ENCODE data around the gene PAPPA.

PAPPA gene

DNA sequence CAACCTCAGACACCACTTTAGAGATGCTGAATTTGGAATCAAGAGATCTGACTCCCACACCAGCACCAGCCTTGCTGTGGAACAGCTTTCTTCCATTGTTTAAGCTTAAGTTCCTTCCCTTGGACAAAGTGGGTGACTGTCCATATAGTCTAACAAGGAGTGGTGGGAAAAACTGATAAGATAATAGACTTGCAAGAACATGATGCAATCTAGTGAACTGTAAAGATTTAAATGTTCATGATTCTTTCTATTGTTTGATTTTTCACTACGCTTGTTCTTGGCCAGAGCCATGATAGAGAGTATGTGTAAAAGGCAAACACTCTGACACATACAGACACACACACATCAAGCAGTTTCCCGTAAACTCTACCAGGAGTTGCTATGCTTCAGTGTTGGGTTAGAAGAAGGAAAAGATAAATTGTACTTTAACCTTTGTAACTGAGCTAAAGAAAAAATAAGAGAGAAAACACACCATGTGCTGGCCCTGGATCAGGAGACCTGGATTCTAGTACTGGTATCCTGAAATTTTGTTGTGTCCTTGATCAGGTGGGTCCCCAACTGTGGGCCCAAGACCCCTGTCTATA lies 94.3 kb downstream of the PAPPA start:
- no peaks in the 10 kb centered on the region for H3K9me3 Mint-ChIP-seq
- no peaks in the 10 kb centered on the region for H3K4me1 Mint-ChIP-seq (ENCODE audit: low read depth)
- DNase-seq, result no peak
- H3K4me3 Mint-ChIP-seq, result no peak overlapping the region
- H3K27me3 Mint-ChIP-seq, result peaks cover 3% of the 10 kb centered on the region
- H3K36me3 Mint-ChIP-seq (ENCODE audit: low read depth), result no peaks in the 10 kb centered on the region
- no peak overlapping the region for H3K27ac Mint-ChIP-seq

GRCh38 chr9:116250891-116251290 lies 97.3 kb downstream of the PAPPA start:
- Mint-ChIP-seq H3K27me3 (peaks cover 3% of the 10 kb centered on the region), H3K9me3 (no peaks in the 10 kb centered on the region), H3K4me3 (no peak overlapping the region), H3K27ac (no peak overlapping the region), H3K36me3 (ENCODE audit: low read depth) (no peaks in the 10 kb centered on the region), H3K4me1 (ENCODE audit: low read depth) (no peaks in the 10 kb centered on the region)
- DNase-seq, result no peak

DNA sequence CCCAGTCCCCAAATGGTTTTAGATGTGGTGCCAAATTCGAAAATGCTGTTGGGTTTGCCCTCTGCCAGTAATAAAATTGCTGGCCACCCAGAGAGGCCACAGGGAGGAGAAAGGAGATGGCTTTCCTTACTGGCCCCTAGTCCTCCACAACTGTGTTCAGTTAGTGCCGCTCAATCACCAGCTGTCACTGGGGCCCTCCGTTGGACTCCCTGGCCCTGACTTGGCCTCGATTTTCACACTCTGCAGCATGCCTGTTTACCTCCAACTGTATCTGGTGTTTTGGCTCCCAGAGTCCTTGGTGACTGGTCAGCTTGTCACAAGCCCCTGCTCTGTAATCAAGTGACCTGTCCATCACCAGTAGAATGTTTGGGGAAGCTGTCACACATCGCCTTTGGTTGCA lies 97.8 kb downstream of the PAPPA start:
- Mint-ChIP-seq H3K4me1 (ENCODE audit: low read depth) (no peaks in the 10 kb centered on the region), H3K36me3 (ENCODE audit: low read depth) (no peaks in the 10 kb centered on the region), H3K27me3 (peaks cover 3% of the 10 kb centered on the region), H3K9me3 (no peaks in the 10 kb centered on the region), H3K4me3 (no peak overlapping the region), H3K27ac (no peak overlapping the region)
- DNase-seq, result no peak

GRCh38 chr9:116260531-116260930 lies 106.9 kb downstream of the PAPPA start:
- no peak for DNase-seq
- no peak overlapping the region for H3K27ac Mint-ChIP-seq
- H3K27me3 Mint-ChIP-seq, result peaks cover 3% of the 10 kb centered on the region
- no peaks in the 10 kb centered on the region for H3K36me3 Mint-ChIP-seq (ENCODE audit: low read depth)
- no peak overlapping the region for H3K4me3 Mint-ChIP-seq
- H3K9me3 Mint-ChIP-seq, result no peaks in the 10 kb centered on the region
- no peaks in the 10 kb centered on the region for H3K4me1 Mint-ChIP-seq (ENCODE audit: low read depth)

DNA sequence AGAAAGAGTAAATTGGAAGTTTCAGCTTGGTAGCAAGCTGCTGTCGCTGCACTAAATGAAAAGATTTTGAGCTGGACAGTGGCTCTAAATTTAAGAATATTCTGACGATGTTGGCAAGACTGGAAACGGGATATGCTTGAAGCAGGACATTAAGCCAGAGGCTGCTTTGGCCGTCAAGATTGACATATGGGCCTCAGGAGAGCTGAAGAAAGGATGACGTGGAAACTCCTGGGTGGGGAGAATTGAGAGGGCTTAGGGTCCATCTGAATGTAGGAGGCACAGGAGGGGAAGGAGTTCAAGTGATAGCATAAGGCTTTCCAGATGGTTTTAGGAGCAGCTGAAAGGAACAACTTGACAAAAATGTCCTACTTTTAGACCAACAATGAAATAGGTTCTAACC lies 108.9 kb downstream of the PAPPA start:
- H3K36me3 Mint-ChIP-seq (ENCODE audit: low read depth), result no peaks in the 10 kb centered on the region
- peaks cover 3% of the 10 kb centered on the region for H3K27me3 Mint-ChIP-seq
- no peaks in the 10 kb centered on the region for H3K4me1 Mint-ChIP-seq (ENCODE audit: low read depth)
- no peak overlapping the region for H3K4me3 Mint-ChIP-seq
- no peak for DNase-seq
- no peaks in the 10 kb centered on the region for H3K9me3 Mint-ChIP-seq
- H3K27ac Mint-ChIP-seq, result no peak overlapping the region

GRCh38 chr9:116264361-116264760 lies 110.8 kb downstream of the PAPPA start:
- peaks cover 3% of the 10 kb centered on the region for H3K27me3 Mint-ChIP-seq
- H3K4me1 Mint-ChIP-seq (ENCODE audit: low read depth), result no peaks in the 10 kb centered on the region
- no peak overlapping the region for H3K27ac Mint-ChIP-seq
- no peaks in the 10 kb centered on the region for H3K36me3 Mint-ChIP-seq (ENCODE audit: low read depth)
- DNase-seq, result no peak
- no peaks in the 10 kb centered on the region for H3K9me3 Mint-ChIP-seq
- no peak overlapping the region for H3K4me3 Mint-ChIP-seq

- Mint-ChIP-seq H3K27ac (no peak overlapping the region), H3K36me3 (ENCODE audit: low read depth) (no peaks in the 10 kb centered on the region), H3K4me1 (ENCODE audit: low read depth) (no peaks in the 10 kb centered on the region), H3K9me3 (no peaks in the 10 kb centered on the region), H3K27me3 (peaks cover 3% of the 10 kb centered on the region), H3K4me3 (no peak overlapping the region)
- no peak for DNase-seq
These were observed 113.4 kb downstream of the PAPPA start for GRCh38 chr9:116267021-116267420.

DNA sequence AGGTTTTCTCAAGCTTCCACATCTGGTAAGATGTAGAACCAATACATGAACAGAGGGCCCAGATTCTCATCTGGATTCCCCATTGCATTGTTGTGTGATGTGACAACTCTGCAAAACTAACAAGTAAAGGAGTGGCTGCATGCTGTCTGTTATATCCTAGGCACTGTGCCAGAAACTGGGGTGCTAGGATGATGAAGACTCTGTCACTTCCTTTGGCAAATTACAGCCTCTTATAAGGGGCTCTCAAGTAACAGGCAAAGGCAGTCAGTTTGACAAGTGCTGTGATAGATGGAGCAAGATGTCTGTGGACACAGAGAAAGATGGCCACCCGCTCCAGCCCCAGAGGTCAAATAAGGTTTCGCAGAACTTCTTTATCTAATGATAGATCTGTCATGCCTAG lies 115.7 kb downstream of the PAPPA start:
- DNase-seq, result no peak
- Mint-ChIP-seq H3K27me3 (no peaks in the 10 kb centered on the region), H3K36me3 (ENCODE audit: low read depth) (no peaks in the 10 kb centered on the region), H3K27ac (no peak overlapping the region), H3K9me3 (no peaks in the 10 kb centered on the region), H3K4me1 (ENCODE audit: low read depth) (no peaks in the 10 kb centered on the region), H3K4me3 (no peak overlapping the region)

DNA sequence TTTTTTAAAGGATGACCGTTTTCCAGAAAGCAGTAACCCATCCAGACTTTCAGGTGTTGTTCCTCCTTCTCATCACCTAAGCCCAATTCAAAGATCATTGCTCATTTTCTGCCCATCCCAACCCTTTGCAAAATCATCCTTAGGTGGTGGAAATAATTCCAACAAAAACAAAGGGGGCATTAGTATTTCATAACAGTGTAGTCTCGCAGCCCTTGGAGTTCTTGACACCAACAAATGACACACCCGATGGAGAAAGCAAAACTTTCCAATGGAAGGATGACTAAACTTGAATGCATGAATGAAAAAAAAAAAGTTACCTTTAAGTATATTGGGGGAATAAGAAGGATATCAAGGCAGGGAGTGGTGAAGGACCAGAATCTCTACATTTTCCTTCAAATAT lies 117.0 kb downstream of the PAPPA start:
- Mint-ChIP-seq H3K4me3 (no peak overlapping the region), H3K27me3 (peaks cover 5% of the 10 kb centered on the region), H3K4me1 (ENCODE audit: low read depth) (no peaks in the 10 kb centered on the region), H3K27ac (no peak overlapping the region), H3K36me3 (ENCODE audit: low read depth) (no peaks in the 10 kb centered on the region), H3K9me3 (no peaks in the 10 kb centered on the region)
- no peak for DNase-seq

DNA sequence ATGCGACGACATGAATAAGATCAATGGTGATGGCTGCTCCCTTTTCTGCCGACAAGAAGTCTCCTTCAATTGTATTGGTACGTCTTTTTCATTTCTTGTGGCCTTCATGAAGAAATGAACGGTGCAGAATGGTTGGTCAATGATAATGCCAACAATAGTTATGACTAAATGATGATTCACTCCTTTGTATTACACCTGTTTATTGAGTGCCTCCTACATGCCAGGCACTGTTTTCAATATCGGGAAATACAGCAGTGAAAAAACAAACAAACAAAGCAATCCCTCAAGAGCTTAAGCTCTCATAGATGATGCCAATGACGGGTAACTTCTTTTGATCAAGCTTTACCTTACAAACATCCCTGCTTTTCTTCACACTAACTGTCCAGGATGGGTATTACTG lies 117.7 kb downstream of the PAPPA start:
- no peak for DNase-seq
- Mint-ChIP-seq H3K36me3 (ENCODE audit: low read depth) (no peaks in the 10 kb centered on the region), H3K4me3 (no peak overlapping the region), H3K4me1 (ENCODE audit: low read depth) (no peaks in the 10 kb centered on the region), H3K9me3 (no peaks in the 10 kb centered on the region), H3K27me3 (peaks cover 7% of the 10 kb centered on the region), H3K27ac (no peak overlapping the region)

- H3K27ac Mint-ChIP-seq, result no peak overlapping the region
- no peaks in the 10 kb centered on the region for H3K4me1 Mint-ChIP-seq (ENCODE audit: low read depth)
These were observed 118.4 kb downstream of the PAPPA start for GRCh38 chr9:116271991-116272390.

GRCh38 chr9:116274293-116274692 lies 120.7 kb downstream of the PAPPA start:
- no peak for DNase-seq
- H3K4me3 Mint-ChIP-seq, result no peak overlapping the region
- no peaks in the 10 kb centered on the region for H3K4me1 Mint-ChIP-seq (ENCODE audit: low read depth)
- no peaks in the 10 kb centered on the region for H3K9me3 Mint-ChIP-seq
- H3K36me3 Mint-ChIP-seq (ENCODE audit: low read depth), result no peaks in the 10 kb centered on the region
- H3K27ac Mint-ChIP-seq, result no peak overlapping the region
- H3K27me3 Mint-ChIP-seq, result peaks cover 7% of the 10 kb centered on the region

More at GRCh38 chr9:116271991-116272390, 118.4 kb downstream of the PAPPA start:
- Mint-ChIP-seq H3K27me3 (peaks cover 7% of the 10 kb centered on the region), H3K36me3 (ENCODE audit: low read depth) (no peaks in the 10 kb centered on the region), H3K9me3 (no peaks in the 10 kb centered on the region), H3K4me3 (no peak overlapping the region)
- DNase-seq, result no peak

- no peak for DNase-seq
- H3K4me3 Mint-ChIP-seq, result no peak overlapping the region
- no peaks in the 10 kb centered on the region for H3K9me3 Mint-ChIP-seq
- H3K4me1 Mint-ChIP-seq (ENCODE audit: low read depth), result no peaks in the 10 kb centered on the region
- H3K27ac Mint-ChIP-seq, result no peak overlapping the region
- H3K36me3 Mint-ChIP-seq (ENCODE audit: low read depth), result no peaks in the 10 kb centered on the region
- peaks cover 10% of the 10 kb centered on the region for H3K27me3 Mint-ChIP-seq
These were observed 122.0 kb downstream of the PAPPA start for GRCh38 chr9:116275418-116276195.

DNA sequence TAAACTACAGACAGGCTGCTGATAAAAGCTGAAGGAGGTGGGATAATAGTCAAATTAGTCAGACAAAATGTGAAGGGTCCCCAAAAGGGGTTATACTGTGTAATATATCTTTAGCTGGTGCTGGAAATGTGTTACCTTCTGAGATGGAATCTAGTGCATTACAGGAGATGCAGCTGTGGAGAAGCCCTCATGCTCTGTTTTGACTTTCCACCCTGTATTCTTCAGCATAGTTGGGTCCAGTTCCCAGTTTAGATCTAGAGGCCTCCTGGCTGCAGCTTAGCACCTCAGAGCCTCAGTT lies 122.6 kb downstream of the PAPPA start:
- Mint-ChIP-seq H3K27ac (no peak overlapping the region), H3K4me3 (no peak overlapping the region), H3K9me3 (no peaks in the 10 kb centered on the region), H3K27me3 (peaks cover 10% of the 10 kb centered on the region), H3K4me1 (ENCODE audit: low read depth) (no peaks in the 10 kb centered on the region), H3K36me3 (ENCODE audit: low read depth) (no peaks in the 10 kb centered on the region)
- no peak for DNase-seq

GRCh38 chr9:116276651-116277121 lies 123.1 kb downstream of the PAPPA start:
- no peak overlapping the region for H3K4me3 Mint-ChIP-seq
- H3K27ac Mint-ChIP-seq, result no peak overlapping the region
- no peak for DNase-seq
- H3K4me1 Mint-ChIP-seq (ENCODE audit: low read depth), result no peaks in the 10 kb centered on the region
- no peaks in the 10 kb centered on the region for H3K9me3 Mint-ChIP-seq
- H3K36me3 Mint-ChIP-seq (ENCODE audit: low read depth), result no peaks in the 10 kb centered on the region
- peaks cover 10% of the 10 kb centered on the region for H3K27me3 Mint-ChIP-seq
